ENCODE measurements around the gene SEC31A. TPM values are rescaled to one million over a fixed set of nuclear protein-coding genes. Genes with fewer than 3 reads are reported as not detected.

Gene SEC31A
- total RNA-seq, result 100 to 1,000 TPM in 7 of 10 donors, 10 to 100 TPM in 3; 86.3 to 163 (median 124) TPM
- polyA plus RNA-seq, result 100 to 1,000 TPM in 1 of 2 donors, 10 to 100 TPM in 1; 82.5 to 121 TPM
- long read RNA-seq, donor 1, full-length matches to known transcripts, result 21 of 45 reads
- long read RNA-seq, donor 1, partial matches to known transcripts, result 18 of 45 reads
- long read RNA-seq, donor 1, other reads (novel, unspliced or antisense), result 6 of 45 reads
- long read RNA-seq, donor 2, full-length matches to known transcripts, result 20 of 42 reads
- long read RNA-seq, donor 2, partial matches to known transcripts, result 17 of 42 reads
- long read RNA-seq, donor 2, other reads (novel, unspliced or antisense), result 5 of 42 reads
- long read RNA-seq, donor 3, full-length matches to known transcripts, result 53 of 115 reads
- long read RNA-seq, donor 3, partial matches to known transcripts, result 39 of 115 reads
- long read RNA-seq, donor 3, other reads (novel, unspliced or antisense), result 23 of 115 reads

GRCh38 chr4:82890901-82891706 lies at the start of gene SEC31A:
Gene SEC31A, minus strand, starts transcription at chr4:82891153. Its CDS starts 9,217 bp downstream, at chr4:82881936.
- H3K9me3 ChIP-seq, result no peaks in the 10 kb centered on the region
- no peaks in the 10 kb centered on the region for H3K27me3 ChIP-seq
- 0% methylated on average over 71 of the region's 71 CpGs for WGBS, 2 donors
- peak in 3 of 9 donors; percentile 18 to 38 (median 27) for TF ChIP-seq CTCF (IDR thresholded peaks at IDR 0.05)
- H3K4me1 ChIP-seq, result peaks cover 0 to 48% (median 39%) of the 10 kb centered on the region in 9 donors
- peak; percentile 98 to 99 (median 99) for ATAC-seq
- H3K27ac ChIP-seq, result peak within 1 kb of the TSS; percentile 91 to 99 (median 97)
- H3K36me3 ChIP-seq, result peaks cover 0 to 36% (median 12%) of the 10 kb centered on the region in 9 donors
- peak; percentile 96 to 97 for DNase-seq
- H3K4me3 ChIP-seq, result peak within 1 kb of the TSS; percentile 42 to 96 (median 78)
- intact Hi-C loops (cut with DNase I), result loop anchor here in 7 of 10 donors (1.0 to 10.0 kb wide), 5 partner anchors 10 to 466 kb away; partner anchors contain the start of genes COPS4 (in 4 of the 7), ENOPH1 (in 1 of the 7) and HNRNPDL (in 1 of the 7)

- Histone ChIP-seq H3K4me3 (no peak overlapping the region), H3K27me3 (no peaks in the 10 kb centered on the region), H3K9me3 (no peaks in the 10 kb centered on the region), H3K27ac (no peak overlapping the region), H3K4me1 (peaks cover 0 to 3% (median 0%) of the 10 kb centered on the region in 9 donors), H3K36me3 (peaks cover 0 to 87% (median 24%) of the 10 kb centered on the region in 9 donors)
- 60 to 69% methylated on average over 2 of the region's 2 CpGs for WGBS, 2 donors
- DNase-seq, result no peak
- ATAC-seq, result no peak
- intact Hi-C loops (cut with DNase I), result no loop called here
- no peak for TF ChIP-seq CTCF (IDR thresholded peaks at IDR 0.05)
Measured at GRCh38 chr4:82939414-82939813, 48.5 kb upstream of the SEC31A start.

- Histone ChIP-seq H3K4me1 (peaks cover 0 to 2% (median 0%) of the 10 kb centered on the region in 9 donors), H3K27ac (no peak overlapping the region), H3K27me3 (no peaks in the 10 kb centered on the region), H3K4me3 (no peak overlapping the region), H3K9me3 (no peaks in the 10 kb centered on the region), H3K36me3 (peaks cover 0 to 90% (median 21%) of the 10 kb centered on the region in 9 donors)
- TF ChIP-seq CTCF (IDR thresholded peaks at IDR 0.05), result no peak
- no peak for DNase-seq
- ATAC-seq, result no peak
- intact Hi-C loops (cut with DNase I), result no loop called here
Measured at GRCh38 chr4:82934441-82934840, 43.5 kb upstream of the SEC31A start.

Measured in heart right ventricle (tissue), 16 donors.